Body of pancreas (tissue), 4 donors: Measurements from ENCODE around the gene CS. TPM values are rescaled to one million over a fixed set of nuclear protein-coding genes. Genes with fewer than 3 reads are reported as not detected.

Experiments used
- ATAC-seq: fragments of 150-250 bp; one replicate; pipeline ENCODE4 v1.9.1; 2016
- DNase-seq, 4 donors: peaks; one replicate each; pipeline ENCODE4 v3.0.0-alpha.2; 2019
- H3K27ac ChIP-seq, 4 donors: fragments of 200-600 bp; sonication (generic); 1 replicate in 3 of 4; 2 replicates in 1 of 4; pipeline versions ENCODE4 v1.5.1 to v1.6.1; 2016 to 2019; ENCODE audit warnings: mild to moderate bottlenecking in 1 of 4, mixed read lengths in 1 of 4, moderate library complexity in 1 of 4
- H3K27me3 ChIP-seq, 2 donors: fragments of 200-600 bp; sonication (generic); one replicate each; pipeline ENCODE4 v1.6.0; 2016; ENCODE audit warnings: mild to moderate bottlenecking in 1 of 2
- H3K36me3 ChIP-seq, 2 donors: fragments of 200-600 bp; sonication (generic); replicated peaks in 1 of 2; 2 replicates each; pipeline ENCODE4 v1.5.1; 2016; ENCODE audit warnings: low read depth in 2 of 2; ENCODE audit not compliant: insufficient read depth in 1 of 2
- H3K4me1 ChIP-seq: fragments of 200-600 bp; sonication (generic); one replicate; pipeline ENCODE4 v1.6.0; 2016
- H3K4me3 ChIP-seq, 2 donors: fragments of 200-600 bp; sonication (generic); 1 replicate in 1 of 2; 2 replicates in 1 of 2; pipeline ENCODE4 v1.5.1; 2016 to 2019
- H3K9me3 ChIP-seq, 3 donors: fragments of 200-600 bp; sonication (generic); 1 replicate in 2 of 3; 2 replicates in 1 of 3; pipeline ENCODE4 v1.5.1; 2016
- CTCF ChIP-seq, 7 experiments: fragments of 450-650 bp in 4 of 7; fragments of 200-600 bp in 3 of 7; sonication (generic) in 3 of 7; IDR thresholded peaks; one replicate each; pipeline ENCODE4 v1.5.1; 2016 to 2019; ENCODE audit warnings: antibody characterized with exemption in 7 of 7
- POLR2A ChIP-seq, 3 donors: fragments of 450-650 bp; IDR thresholded peaks; one replicate each; pipeline ENCODE4 v1.6.1; 2016; ENCODE audit warnings: antibody characterized with exemption in 3 of 3, mild to moderate bottlenecking in 2 of 3
- WGBS, 2 donors: methylation state at CpG; one replicate each; pipeline ENCODE4 v1.1.5; 2017; 5-methylcytosine and 5-hydroxymethylcytosine counted together
- intact Hi-C: fragments of 100-400 bp; cut with DNase I; formaldehyde crosslinking; loops from one replicate; pipeline ENCODE4 v1.15.1; 2023
- total RNA-seq, 2 donors: library from RNA; depleted of rRNA; stranded (reverse); fragments of >200 nt; gene quantifications; one replicate each; pipeline ENCODE4 v1.1.0, GENCODE V29; 2016

CS gene
- total RNA-seq, 2 donors from 2014 or later, result 66.2 to 88.0 TPM

DNA sequence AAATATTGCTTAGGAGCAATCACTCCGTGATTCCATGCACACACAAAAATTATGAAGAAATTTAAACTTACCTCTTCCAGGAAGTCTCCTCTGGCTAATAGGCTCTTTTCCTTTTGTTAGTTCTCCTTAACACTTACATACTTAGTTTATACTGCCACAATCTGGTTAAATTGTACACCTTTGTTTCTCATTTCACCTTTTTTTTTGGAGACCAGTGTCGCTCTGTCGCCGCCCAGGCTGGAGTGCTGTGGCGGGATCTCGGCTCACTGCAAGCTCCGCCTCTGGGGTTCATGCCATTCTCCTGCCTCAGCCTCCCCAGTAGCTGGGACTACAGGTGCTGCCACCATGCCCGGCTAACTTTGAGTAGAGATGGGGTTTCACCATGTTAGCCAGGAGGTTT is 39.8 kb downstream of the CS start:
- Histone ChIP-seq H3K36me3 (no peaks in the 10 kb centered on the region), H3K27me3 (no peaks in the 10 kb centered on the region), H3K4me3 (no peak overlapping the region), H3K9me3 (no peaks in the 10 kb centered on the region), H3K27ac (no peak overlapping the region), H3K4me1 (peaks cover 27% of the 10 kb centered on the region)
- DNase-seq, result no peak
- 91 to 93% methylated on average over 8 of the region's 8 CpGs for WGBS, 2 donors
- intact Hi-C loops, result no loop called here
- no peak for TF ChIP-seq POLR2A (IDR thresholded peaks at IDR 0.05)
- no peak for TF ChIP-seq CTCF (IDR thresholded peaks at IDR 0.05)
- ATAC-seq, result no peak

DNA sequence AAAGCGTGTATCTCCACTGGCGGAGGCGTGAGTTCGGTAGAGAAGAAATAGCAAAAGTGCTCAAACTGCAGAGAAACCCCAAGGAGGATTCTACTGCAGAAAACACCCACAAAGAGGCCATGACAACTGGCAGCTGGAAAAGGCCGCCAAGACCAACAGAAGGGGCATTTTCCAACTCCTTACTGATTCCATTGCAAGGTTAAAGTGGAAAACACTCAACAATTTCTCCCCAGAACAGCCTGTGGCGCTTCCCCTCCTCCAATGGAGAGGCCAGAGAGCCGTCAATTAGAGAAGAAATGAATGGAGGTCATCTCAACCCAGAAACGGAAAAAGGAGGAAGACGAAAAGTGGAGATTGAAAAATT is 41.3 kb downstream of the CS start:
- Histone ChIP-seq H3K4me3 (peak overlapping the region; percentile 21 to 42), H3K9me3 (no peaks in the 10 kb centered on the region), H3K36me3 (peaks cover 0 to 9% of the 10 kb centered on the region in 2 donors), H3K27me3 (no peaks in the 10 kb centered on the region), H3K27ac (peak overlapping the region; percentile 76 to 89 (median 86)), H3K4me1 (peaks cover 27% of the 10 kb centered on the region)
- no peak for DNase-seq
- WGBS, 2 donors, result 10% methylated on average over 8 to 9 of the region's 9 CpGs
- intact Hi-C loops, result no loop called here
- ATAC-seq, result no peak
- TF ChIP-seq CTCF (IDR thresholded peaks at IDR 0.05) (no peak), POLR2A (IDR thresholded peaks at IDR 0.05) (no peak)

DNA sequence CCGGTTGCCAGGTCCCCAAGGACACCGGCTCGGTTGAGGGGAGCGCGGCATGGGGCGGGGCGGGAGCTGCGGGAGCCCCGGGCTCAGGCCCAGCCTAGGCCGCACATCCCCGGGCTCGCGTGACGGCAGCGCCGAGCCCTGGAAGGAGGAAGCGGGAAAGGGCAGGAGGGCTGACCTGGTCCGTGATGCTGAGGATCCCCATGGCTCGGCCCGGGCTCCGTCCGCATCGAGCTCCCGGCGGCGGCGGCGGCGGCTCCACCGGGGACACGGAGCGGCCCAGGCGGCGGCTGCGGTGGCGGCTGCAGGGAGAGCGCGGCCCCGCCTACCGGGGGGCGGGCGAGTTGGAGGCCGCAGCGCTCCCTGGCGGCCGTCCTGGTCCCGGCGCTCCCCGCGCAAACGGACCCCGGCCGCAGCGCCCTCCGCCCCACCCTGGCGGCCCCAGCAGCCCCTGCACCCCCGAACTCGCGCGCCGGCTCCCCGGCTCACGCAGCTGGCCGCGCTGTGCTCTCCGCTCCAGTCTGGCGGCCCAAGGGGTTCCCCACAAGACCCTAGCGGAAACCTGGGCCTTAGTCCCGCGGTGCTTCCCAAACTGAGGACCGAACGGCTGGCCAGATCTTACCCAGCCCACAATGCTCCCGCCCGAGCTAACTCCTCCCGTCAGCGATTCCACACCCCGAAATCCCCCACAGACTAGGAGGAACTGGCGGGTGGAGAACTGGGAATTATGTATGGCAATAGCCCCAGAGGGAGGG is 41.9 kb downstream of the CS start, which contains the start of gene ANKRD52:
ANKRD52 (minus strand) TSS at position 317 of the 752 bp plus-strand sequence; CDS start at position 202, 115 bp downstream.
- Histone ChIP-seq H3K9me3 (no peaks in the 10 kb centered on the region), H3K4me1 (peaks cover 27% of the 10 kb centered on the region), H3K27me3 (no peaks in the 10 kb centered on the region), H3K27ac (peak within 1 kb of the TSS; percentile 76 to 89 (median 86)), H3K36me3 (peaks cover 0 to 11% of the 10 kb centered on the region in 2 donors), H3K4me3 (peak within 1 kb of the TSS; percentile 59 to 82)
- peak; percentile 73 to 83 (median 75) for DNase-seq
- ATAC-seq, result peak; percentile 96
- intact Hi-C loops, result no loop called here
- WGBS, 2 donors, result 0% methylated on average over 2 to 72 of the region's 78 CpGs
- TF ChIP-seq POLR2A (IDR thresholded peaks at IDR 0.05), result peak in 2 of 3 donors; percentile 42 to 45
- TF ChIP-seq CTCF (IDR thresholded peaks at IDR 0.05), result peak; percentile 30 to 95 (median 86)

- no peak for TF ChIP-seq CTCF (IDR thresholded peaks at IDR 0.05)
- no peak for TF ChIP-seq POLR2A (IDR thresholded peaks at IDR 0.05)
- Histone ChIP-seq H3K9me3 (no peaks in the 10 kb centered on the region), H3K4me3 (peak overlapping the region; percentile 59 to 82), H3K36me3 (peaks cover 0 to 17% of the 10 kb centered on the region in 2 donors), H3K27ac (peak overlapping the region; percentile 76 to 89 (median 86)), H3K27me3 (no peaks in the 10 kb centered on the region), H3K4me1 (peaks cover 27% of the 10 kb centered on the region)
- ATAC-seq (no peak), DNase-seq (peak in 3 of 4 donors; percentile 22 to 53 (median 39))
- 0% methylated on average over 8 to 27 of the region's 27 CpGs for WGBS, 2 donors
- intact Hi-C loops, result no loop called here
Measured at GRCh38 chr12:56257491-56258067, 42.6 kb downstream of the CS start.
